H7 (cell line): Measurements from ENCODE around the gene CFAP100. TPM values are rescaled to one million over a fixed set of nuclear protein-coding genes. Genes with fewer than 3 reads are reported as not detected.
A peak's percentile ranks its signal among the peaks of the same experiment; 100 is the strongest.

Experiments
- DNase-seq: peaks from one replicate; pipeline ENCODE4 v3.0.0; 2012
- H3K27me3 ChIP-seq: 2 replicates; pipeline ENCODE4 v1.6.0; 2011; ENCODE audit warnings: mild to moderate bottlenecking, low read length; ENCODE audit not compliant: control insufficient read depth, insufficient read depth
- H3K36me3 ChIP-seq: replicated peaks from 2 replicates; pipeline ENCODE4 v1.5.1; 2011; ENCODE audit warnings: low read length; ENCODE audit not compliant: control insufficient read depth, insufficient read depth
- H3K4me3 ChIP-seq: 2 replicates; pipeline ENCODE4 v1.5.1; 2011; ENCODE audit warnings: low read depth, mild to moderate bottlenecking, control low read depth, low read length, moderate library complexity; ENCODE audit not compliant: insufficient read depth
- total RNA-seq: library from RNA; depleted of rRNA; stranded (reverse); fragments of >200 nt; shearing (Covaris generic); gene quantifications from 2 replicates; pipeline ENCODE4 v1.2.3, GENCODE V29; 2014

Gene CFAP100
- total RNA-seq, 1 experiment from 2014 or later = 0.24 TPM

- DNase-seq = no peak
These were observed 41.9 kb upstream of the CFAP100 start for GRCh38 chr3:126352476-126353454.

GRCh38 chr3:126353694-126354321 is 40.9 kb upstream of the CFAP100 start:
- no peaks in the 10 kb centered on the region for H3K36me3 ChIP-seq
- no peak for DNase-seq
- peaks cover 10% of the 10 kb centered on the region for H3K27me3 ChIP-seq
- H3K4me3 ChIP-seq = no peak overlapping the region

More at GRCh38 chr3:126352476-126353454, 41.9 kb upstream of the CFAP100 start:
- H3K4me3 ChIP-seq = no peak overlapping the region
- H3K27me3 ChIP-seq = peaks cover 6% of the 10 kb centered on the region; the same call in 1 of the 2 replicates
- no peaks in the 10 kb centered on the region for H3K36me3 ChIP-seq

- Histone ChIP-seq H3K36me3 (no peaks in the 10 kb centered on the region), H3K4me3 (no peak overlapping the region), H3K27me3 (peaks cover 14% of the 10 kb centered on the region)
- no peak for DNase-seq
These were observed 39.9 kb upstream of the CFAP100 start for GRCh38 chr3:126354776-126355175.

GRCh38 chr3:126355251-126355650 is 39.5 kb upstream of the CFAP100 start:
- peaks cover 17% of the 10 kb centered on the region for H3K27me3 ChIP-seq
- peak; percentile 74 for DNase-seq
- H3K4me3 ChIP-seq = peak overlapping the region; percentile 66; the same call in 1 of the 2 replicates
- H3K36me3 ChIP-seq = no peaks in the 10 kb centered on the region

- Histone ChIP-seq H3K27me3 (peaks cover 19% of the 10 kb centered on the region), H3K36me3 (no peaks in the 10 kb centered on the region), H3K4me3 (peak overlapping the region; percentile 66)
- peak; percentile 98 for DNase-seq
These were observed 38.8 kb upstream of the CFAP100 start for GRCh38 chr3:126355777-126356372.

- H3K4me3 ChIP-seq = peak overlapping the region; percentile 66
- H3K27me3 ChIP-seq = peaks cover 19% of the 10 kb centered on the region
- DNase-seq = peak; percentile 90
- no peaks in the 10 kb centered on the region for H3K36me3 ChIP-seq
These were observed 38.1 kb upstream of the CFAP100 start for GRCh38 chr3:126356373-126357264.

GRCh38 chr3:126357295-126358037 is 37.2 kb upstream of the CFAP100 start, which contains the start of gene KLF15:
KLF15 (minus strand) TSS chr3:126357408; CDS start chr3:126352922, 4,486 bp downstream.
- H3K4me3 ChIP-seq = peak within 1 kb of the TSS; percentile 68
- peak; percentile 99 for DNase-seq
- H3K27me3 ChIP-seq = peaks cover 19% of the 10 kb centered on the region
- H3K36me3 ChIP-seq = no peaks in the 10 kb centered on the region

- no peaks in the 10 kb centered on the region for H3K36me3 ChIP-seq
- H3K27me3 ChIP-seq = peaks cover 19% of the 10 kb centered on the region
- peak overlapping the region; percentile 68 for H3K4me3 ChIP-seq
- peak; percentile 80 for DNase-seq
These were observed 36.5 kb upstream of the CFAP100 start for GRCh38 chr3:126358038-126358815.

- no peak for DNase-seq
- Histone ChIP-seq H3K4me3 (no peak overlapping the region), H3K27me3 (peaks cover 19% of the 10 kb centered on the region), H3K36me3 (no peaks in the 10 kb centered on the region)
These were observed 35.9 kb upstream of the CFAP100 start for GRCh38 chr3:126358816-126359181.

- DNase-seq = no peak
- H3K27me3 ChIP-seq = peaks cover 19% of the 10 kb centered on the region
- H3K4me3 ChIP-seq = no peak overlapping the region
- H3K36me3 ChIP-seq = no peaks in the 10 kb centered on the region
These were observed 34.5 kb upstream of the CFAP100 start for GRCh38 chr3:126360046-126360713.

- Histone ChIP-seq H3K4me3 (no peak overlapping the region), H3K36me3 (no peaks in the 10 kb centered on the region), H3K27me3 (peaks cover 19% of the 10 kb centered on the region)
- DNase-seq = no peak
These were observed 34.0 kb upstream of the CFAP100 start for GRCh38 chr3:126360714-126361060.

GRCh38 chr3:126361211-126361610 is 33.5 kb upstream of the CFAP100 start:
- H3K27me3 ChIP-seq = peaks cover 19% of the 10 kb centered on the region
- DNase-seq = no peak
- no peak overlapping the region for H3K4me3 ChIP-seq
- H3K36me3 ChIP-seq = no peaks in the 10 kb centered on the region
